Esophagus squamous epithelium (tissue), 4 donors: ENCODE measurements around the gene DNAJC15.

Experiments
- POLR2A ChIP-seq, 4 donors: fragments of 450-650 bp; IDR thresholded peaks; one replicate each; pipeline ENCODE4 v1.6.1; 2017; ENCODE audit warnings: antibody characterized with exemption in 4 of 4, mild to moderate bottlenecking in 4 of 4, moderate library complexity in 3 of 4
- TF ChIP-seq, protein P1 (sequence below), 6 experiments: fragments of 450-650 bp in 4 of 6; fragments of 200-600 bp in 2 of 6; sonication (generic) in 2 of 6; IDR thresholded peaks; one replicate each; pipeline ENCODE4 v1.5.1; 2016 to 2019; ENCODE audit warnings: antibody characterized with exemption in 6 of 6, mild to moderate bottlenecking in 4 of 6, moderate library complexity in 4 of 6

DNA sequence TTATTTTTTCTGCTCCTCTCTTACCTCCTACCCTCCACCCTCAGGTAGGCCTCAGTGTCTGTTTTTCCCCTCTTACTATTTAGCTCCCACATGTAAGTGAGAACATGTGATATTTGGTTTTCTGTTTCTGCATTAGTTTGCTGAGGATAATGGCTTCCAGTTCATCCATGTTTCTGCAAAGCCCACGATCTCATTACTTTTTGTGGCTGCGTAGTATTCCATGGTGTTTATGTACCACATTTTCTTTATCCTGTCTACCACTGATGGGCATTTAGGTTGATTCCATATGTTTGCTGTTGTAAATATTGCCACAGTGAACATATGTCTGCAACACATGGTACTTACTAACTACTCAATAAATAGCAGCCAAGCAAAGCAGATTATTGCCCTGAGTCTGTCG lies 56.8 kb downstream of the DNAJC15 start:
- TF ChIP-seq, protein P1, sequence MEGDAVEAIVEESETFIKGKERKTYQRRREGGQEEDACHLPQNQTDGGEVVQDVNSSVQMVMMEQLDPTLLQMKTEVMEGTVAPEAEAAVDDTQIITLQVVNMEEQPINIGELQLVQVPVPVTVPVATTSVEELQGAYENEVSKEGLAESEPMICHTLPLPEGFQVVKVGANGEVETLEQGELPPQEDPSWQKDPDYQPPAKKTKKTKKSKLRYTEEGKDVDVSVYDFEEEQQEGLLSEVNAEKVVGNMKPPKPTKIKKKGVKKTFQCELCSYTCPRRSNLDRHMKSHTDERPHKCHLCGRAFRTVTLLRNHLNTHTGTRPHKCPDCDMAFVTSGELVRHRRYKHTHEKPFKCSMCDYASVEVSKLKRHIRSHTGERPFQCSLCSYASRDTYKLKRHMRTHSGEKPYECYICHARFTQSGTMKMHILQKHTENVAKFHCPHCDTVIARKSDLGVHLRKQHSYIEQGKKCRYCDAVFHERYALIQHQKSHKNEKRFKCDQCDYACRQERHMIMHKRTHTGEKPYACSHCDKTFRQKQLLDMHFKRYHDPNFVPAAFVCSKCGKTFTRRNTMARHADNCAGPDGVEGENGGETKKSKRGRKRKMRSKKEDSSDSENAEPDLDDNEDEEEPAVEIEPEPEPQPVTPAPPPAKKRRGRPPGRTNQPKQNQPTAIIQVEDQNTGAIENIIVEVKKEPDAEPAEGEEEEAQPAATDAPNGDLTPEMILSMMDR (IDR thresholded peaks at IDR 0.05) = no peak
- no peak for TF ChIP-seq POLR2A (IDR thresholded peaks at IDR 0.05)
